BE2C (cell line): ENCODE results near the gene KRT6C.
"Not testable (repeated sequence)": the region's sequence is repeated elsewhere in the genome, so short reads cannot be mapped to it uniquely, and the experiment has no call there.

Experiments
- DNase-seq: peaks from one replicate; pipeline ENCODE4 v3.0.0-alpha.2; 2020
- H3K27me3 ChIP-seq: fragments of 250-450 bp; sonication (Bioruptor Pico); 2 replicates; pipeline ENCODE4 v1.5.1; 2020; ENCODE audit warnings: mild to moderate bottlenecking
- H3K36me3 ChIP-seq: fragments of 250-450 bp; sonication (Bioruptor Pico); 2 replicates; pipeline ENCODE4 v1.5.1; 2020; ENCODE audit warnings: mild to moderate bottlenecking
- H3K4me1 ChIP-seq: fragments of 250-450 bp; sonication (Bioruptor Pico); 2 replicates; pipeline ENCODE4 v1.5.1; 2020
- H3K4me3 ChIP-seq: 2 replicates; pipeline ENCODE4 v1.5.1; 2011; ENCODE audit warnings: low read depth, low read length
- H3K9me3 ChIP-seq: fragments of 250-450 bp; sonication (Bioruptor Pico); 2 replicates; pipeline ENCODE4 v1.5.1; 2020
- CTCF ChIP-seq: IDR thresholded peaks from 2 replicates; pipeline ENCODE4 v1.5.1; 2012; ENCODE audit warnings: mild to moderate bottlenecking, low read depth, low read length

The KRT6C gene

GRCh38 chr12:52454411-52455201 lies 19.0 kb downstream of the KRT6C start:
- no peaks in the 10 kb centered on the region for H3K36me3 ChIP-seq
- no peaks in the 10 kb centered on the region for H3K9me3 ChIP-seq
- H3K27me3 ChIP-seq, result peaks cover 48% of the 10 kb centered on the region
- no peak for DNase-seq
- H3K4me3 ChIP-seq, result no peak overlapping the region
- TF ChIP-seq CTCF, result no peak
- H3K4me1 ChIP-seq, result no peaks in the 10 kb centered on the region

GRCh38 chr12:52452101-52452500 lies 21.5 kb downstream of the KRT6C start, which contains the start of gene KRT6B:
KRT6B (minus strand) TSS chr12:52452146; CDS start chr12:52452078, 68 bp downstream.
- Histone ChIP-seq H3K27me3 (peaks cover 32% of the 10 kb centered on the region), H3K36me3 (no peaks in the 10 kb centered on the region), H3K9me3 (no peaks in the 10 kb centered on the region), H3K4me3 (no peak within 1 kb of the TSS), H3K4me1 (no peaks in the 10 kb centered on the region)
- no peak for TF ChIP-seq CTCF
- DNase-seq, result no peak

GRCh38 chr12:52448228-52448627 lies 25.4 kb downstream of the KRT6C start:
- Histone ChIP-seq H3K4me3 (no peak overlapping the region), H3K4me1 (no peaks in the 10 kb centered on the region), H3K9me3 (no peaks in the 10 kb centered on the region), H3K36me3 (no peaks in the 10 kb centered on the region), H3K27me3 (peaks cover 10% of the 10 kb centered on the region)
- TF ChIP-seq CTCF, result no peak
- no peak for DNase-seq

GRCh38 chr12:52447196-52447595 lies 26.4 kb downstream of the KRT6C start:
- DNase-seq, H3K4me1 ChIP-seq, H3K9me3 ChIP-seq, H3K4me3 ChIP-seq, H3K36me3 ChIP-seq: not testable (repeated sequence)
- peaks cover 12% of the 10 kb centered on the region for H3K27me3 ChIP-seq

GRCh38 chr12:52446367-52447045 lies 27.1 kb downstream of the KRT6C start:
- Histone ChIP-seq H3K36me3 (no peaks in the 10 kb centered on the region), H3K4me3 (no peak overlapping the region), H3K4me1 (no peaks in the 10 kb centered on the region), H3K27me3 (peaks cover 13% of the 10 kb centered on the region), H3K9me3 (no peaks in the 10 kb centered on the region)
- no peak for TF ChIP-seq CTCF
- no peak for DNase-seq

GRCh38 chr12:52445876-52446275 lies 27.7 kb downstream of the KRT6C start:
- Histone ChIP-seq H3K4me1 (no peaks in the 10 kb centered on the region), H3K4me3 (no peak overlapping the region), H3K36me3 (no peaks in the 10 kb centered on the region), H3K9me3 (no peaks in the 10 kb centered on the region), H3K27me3 (peaks cover 15% of the 10 kb centered on the region)
- TF ChIP-seq CTCF, result no peak
- no peak for DNase-seq
